ENCODE data around the gene PPA1. TPM values are rescaled to one million over a fixed set of nuclear protein-coding genes. Genes with fewer than 3 reads are reported as not detected.
"Not testable (repeated sequence)": the region's sequence is repeated elsewhere in the genome, so short reads cannot be mapped to it uniquely, and the experiment has no call there.

Gene PPA1
- total RNA-seq, 2 experiments from 2014 or later = 392 to 408 TPM

GRCh38 chr10:70183304-70183703, 49.9 kb downstream of the PPA1 start:
- no peak overlapping the region for H3K4me3 Mint-ChIP-seq
- H3K36me3 Mint-ChIP-seq (ENCODE audit: low read depth) = no peaks in the 10 kb centered on the region
- no peaks in the 10 kb centered on the region for H3K4me1 Mint-ChIP-seq (ENCODE audit: low read depth)
- intact Hi-C loops (cut with micrococcal nuclease) = no loop called here
- H3K9me3 Mint-ChIP-seq = peaks cover 3% of the 10 kb centered on the region
- H3K27ac Mint-ChIP-seq = no peak overlapping the region
- H3K27me3 Mint-ChIP-seq (ENCODE audit: low read depth) = no peaks in the 10 kb centered on the region
- DNase-seq = no peak
- CTCF ChIA-PET = no interaction called here

- H3K9me3 Mint-ChIP-seq; intact Hi-C loops (cut with micrococcal nuclease); CTCF ChIA-PET; H3K27me3 Mint-ChIP-seq (ENCODE audit: low read depth); H3K4me1 Mint-ChIP-seq (ENCODE audit: low read depth); H3K36me3 Mint-ChIP-seq (ENCODE audit: low read depth); H3K27ac Mint-ChIP-seq; H3K4me3 Mint-ChIP-seq; DNase-seq: not testable (repeated sequence)
Observed at GRCh38 chr10:70179209-70179608, 54.0 kb downstream of the PPA1 start.

- H3K27me3 Mint-ChIP-seq (ENCODE audit: low read depth) = no peaks in the 10 kb centered on the region
- intact Hi-C loops (cut with micrococcal nuclease) = no loop called here
- H3K27ac Mint-ChIP-seq = no peak overlapping the region
- H3K4me3 Mint-ChIP-seq = no peak overlapping the region
- DNase-seq = no peak
- peaks cover 13% of the 10 kb centered on the region for H3K4me1 Mint-ChIP-seq (ENCODE audit: low read depth)
- no peaks in the 10 kb centered on the region for H3K36me3 Mint-ChIP-seq (ENCODE audit: low read depth)
- CTCF ChIA-PET = interaction anchor here (0.6 to 1.4 kb wide), 4 partner anchors 15 to 519 kb away, joined by 3 to 6 read pairs (median 4); partner anchors contain the start of gene TYSND1
- peaks cover 3% of the 10 kb centered on the region for H3K9me3 Mint-ChIP-seq
Observed at GRCh38 chr10:70178139-70178725, 55.0 kb downstream of the PPA1 start.

GRCh38 chr10:70176441-70176840, 56.8 kb downstream of the PPA1 start:
- CTCF ChIA-PET = interaction anchor here (0.6 to 2.0 kb wide), 4 partner anchors 17 to 309 kb away, joined by 3 to 6 read pairs (median 4); partner anchors contain the start of gene TYSND1
- H3K4me1 Mint-ChIP-seq (ENCODE audit: low read depth) = peaks cover 24% of the 10 kb centered on the region
- peaks cover 3% of the 10 kb centered on the region for H3K9me3 Mint-ChIP-seq
- no peaks in the 10 kb centered on the region for H3K36me3 Mint-ChIP-seq (ENCODE audit: low read depth)
- no peaks in the 10 kb centered on the region for H3K27me3 Mint-ChIP-seq (ENCODE audit: low read depth)
- intact Hi-C loops (cut with micrococcal nuclease) = no loop called here
- no peak overlapping the region for H3K4me3 Mint-ChIP-seq
- no peak for DNase-seq
- no peak overlapping the region for H3K27ac Mint-ChIP-seq

DNA sequence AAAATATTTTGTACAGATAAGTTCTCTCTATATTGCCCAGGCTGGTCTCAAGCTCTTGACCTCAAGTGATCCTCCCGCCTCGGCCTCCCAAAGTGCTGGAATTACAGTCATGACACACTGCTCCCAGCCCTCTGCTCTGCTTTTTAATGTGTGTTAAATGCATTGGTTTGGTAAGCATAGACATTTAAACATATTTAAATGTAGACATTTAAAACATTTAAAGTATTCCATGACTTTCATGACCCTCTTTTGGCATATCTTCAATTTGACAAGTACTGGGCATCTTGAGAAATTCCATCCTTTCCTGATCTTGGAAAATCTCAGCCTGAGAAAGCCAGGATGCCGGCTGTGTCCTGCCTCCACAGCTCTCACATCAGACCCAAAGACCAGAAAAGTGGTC, 57.7 kb downstream of the PPA1 start:
- DNase-seq = no peak
- no peak overlapping the region for H3K4me3 Mint-ChIP-seq
- no peaks in the 10 kb centered on the region for H3K36me3 Mint-ChIP-seq (ENCODE audit: low read depth)
- intact Hi-C loops (cut with micrococcal nuclease) = no loop called here
- no peak overlapping the region for H3K27ac Mint-ChIP-seq
- peaks cover 28% of the 10 kb centered on the region for H3K4me1 Mint-ChIP-seq (ENCODE audit: low read depth)
- CTCF ChIA-PET = interaction anchor here (0.7 to 2.0 kb wide), 3 partner anchors 18 to 118 kb away, joined by 3 to 6 read pairs (median 4); partner anchors contain the start of gene TYSND1
- no peaks in the 10 kb centered on the region for H3K27me3 Mint-ChIP-seq (ENCODE audit: low read depth)
- peaks cover 3% of the 10 kb centered on the region for H3K9me3 Mint-ChIP-seq

GRCh38 chr10:70174058-70174741, 59.0 kb downstream of the PPA1 start:
- intact Hi-C loops (cut with micrococcal nuclease) = no loop called here
- H3K4me3 Mint-ChIP-seq = no peak overlapping the region
- H3K36me3 Mint-ChIP-seq (ENCODE audit: low read depth) = no peaks in the 10 kb centered on the region
- no peaks in the 10 kb centered on the region for H3K9me3 Mint-ChIP-seq
- H3K27ac Mint-ChIP-seq = peak overlapping the region; percentile 69
- peaks cover 30% of the 10 kb centered on the region for H3K4me1 Mint-ChIP-seq (ENCODE audit: low read depth)
- no peaks in the 10 kb centered on the region for H3K27me3 Mint-ChIP-seq (ENCODE audit: low read depth)
- CTCF ChIA-PET = interaction anchor here (1.3 to 2.0 kb wide), 2 partner anchors 28 to 58 kb away, joined by 4 to 6 read pairs; partner anchors contain the start of gene TYSND1
- DNase-seq = peak; percentile 72

GRCh38 chr10:70169649-70170364, 63.4 kb downstream of the PPA1 start:
- peak overlapping the region; percentile 87 for H3K4me3 Mint-ChIP-seq
- no peak for DNase-seq
- CTCF ChIA-PET = interaction anchor here (0.6 to 5.0 kb wide), 3 partner anchors 24 to 210 kb away, joined by 5 to 32 read pairs (median 5); partner anchors contain the start of gene TYSND1
- no peaks in the 10 kb centered on the region for H3K27me3 Mint-ChIP-seq (ENCODE audit: low read depth)
- H3K27ac Mint-ChIP-seq = peak overlapping the region; percentile 90
- intact Hi-C loops (cut with micrococcal nuclease) = loop anchor here (1.0 to 10.0 kb wide), 8 partner anchors 8 to 1915 kb away; partner anchors contain the start of genes LRRC20, PPA1, SPOCK2 and TYSND1
- H3K36me3 Mint-ChIP-seq (ENCODE audit: low read depth) = peaks cover 23% of the 10 kb centered on the region
- H3K9me3 Mint-ChIP-seq = no peaks in the 10 kb centered on the region
- H3K4me1 Mint-ChIP-seq (ENCODE audit: low read depth) = peaks cover 66% of the 10 kb centered on the region

- H3K27ac Mint-ChIP-seq = peak overlapping the region; percentile 90
- peak overlapping the region; percentile 87 for H3K4me3 Mint-ChIP-seq
- H3K4me1 Mint-ChIP-seq (ENCODE audit: low read depth) = peaks cover 65% of the 10 kb centered on the region
- intact Hi-C loops (cut with micrococcal nuclease) = loop anchor here (10.0 kb wide), 2 partner anchors 656 to 1916 kb away; partner anchors contain the start of gene SPOCK2
- H3K27me3 Mint-ChIP-seq (ENCODE audit: low read depth) = no peaks in the 10 kb centered on the region
- peaks cover 23% of the 10 kb centered on the region for H3K36me3 Mint-ChIP-seq (ENCODE audit: low read depth)
- H3K9me3 Mint-ChIP-seq = no peaks in the 10 kb centered on the region
- CTCF ChIA-PET = interaction anchor here (1.1 to 5.0 kb wide), 4 partner anchors 11 to 63 kb away, joined by 3 to 32 read pairs (median 4); partner anchors contain the start of gene TYSND1
- no peak for DNase-seq
Observed at GRCh38 chr10:70169011-70169410, 64.2 kb downstream of the PPA1 start.

DNA sequence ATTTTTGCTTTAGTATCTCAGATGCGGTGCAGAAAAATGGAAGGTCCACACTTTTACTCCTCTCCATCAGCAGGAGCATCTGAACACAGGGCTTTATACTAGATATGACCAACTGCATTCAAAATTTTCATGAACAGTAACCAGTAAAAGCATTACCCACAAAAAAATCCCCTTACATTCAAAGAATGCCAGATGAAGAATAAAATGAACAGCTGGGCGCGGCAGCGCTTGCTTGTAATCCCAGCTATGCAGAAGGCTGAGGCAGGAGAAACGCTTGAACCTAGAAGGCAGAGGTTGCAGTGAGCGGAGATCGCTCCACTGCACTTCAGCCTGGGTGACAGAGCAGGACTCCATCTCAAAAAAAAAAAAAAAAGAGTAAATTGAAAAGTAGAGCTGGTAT, 66.0 kb downstream of the PPA1 start:
- intact Hi-C loops (cut with micrococcal nuclease) = loop anchor here (10.0 kb wide), 2 partner anchors 658 to 1918 kb away; partner anchors contain the start of gene SPOCK2
- peak; percentile 50 for DNase-seq
- Mint-ChIP-seq H3K27ac (peak overlapping the region; percentile 33), H3K9me3 (no peaks in the 10 kb centered on the region), H3K4me3 (no peak overlapping the region), H3K4me1 (ENCODE audit: low read depth) (peaks cover 72% of the 10 kb centered on the region), H3K27me3 (ENCODE audit: low read depth) (no peaks in the 10 kb centered on the region), H3K36me3 (ENCODE audit: low read depth) (peaks cover 28% of the 10 kb centered on the region)
- CTCF ChIA-PET = interaction anchor here (0.7 to 5.0 kb wide), 6 partner anchors 13 to 1828 kb away, joined by 3 to 32 read pairs (median 4); partner anchors contain the start of gene TYSND1

DNA sequence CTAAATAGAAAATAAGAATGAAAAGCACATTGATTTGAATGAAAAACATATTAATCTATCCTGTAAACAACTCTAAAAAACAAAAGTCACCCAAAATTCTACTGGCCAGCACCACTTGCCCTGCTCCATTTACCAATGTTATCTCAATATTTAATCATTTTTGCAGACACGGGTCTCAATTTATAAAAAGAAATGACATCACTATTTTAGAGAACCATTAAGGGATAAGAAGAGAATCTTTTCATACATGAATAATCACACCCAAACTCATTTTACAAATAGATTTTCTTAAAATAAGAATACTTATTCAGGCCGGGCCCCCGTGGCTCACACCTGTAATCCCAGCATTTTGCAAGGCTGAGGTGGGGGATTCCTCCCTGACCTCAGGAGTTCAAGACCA, 66.8 kb downstream of the PPA1 start:
- intact Hi-C loops (cut with micrococcal nuclease) = loop anchor here (10.0 kb wide), 2 partner anchors 658 to 1918 kb away; partner anchors contain the start of gene SPOCK2
- peaks cover 73% of the 10 kb centered on the region for H3K4me1 Mint-ChIP-seq (ENCODE audit: low read depth)
- peak overlapping the region; percentile 63 for H3K27ac Mint-ChIP-seq
- no peak overlapping the region for H3K4me3 Mint-ChIP-seq
- peaks cover 35% of the 10 kb centered on the region for H3K36me3 Mint-ChIP-seq (ENCODE audit: low read depth)
- H3K27me3 Mint-ChIP-seq (ENCODE audit: low read depth) = no peaks in the 10 kb centered on the region
- CTCF ChIA-PET = interaction anchor here (0.8 to 2.3 kb wide), 3 partner anchors 17 to 223 kb away, joined by 3 to 8 read pairs (median 5); no protein-coding TSS in a partner anchor
- no peaks in the 10 kb centered on the region for H3K9me3 Mint-ChIP-seq
- DNase-seq = no peak

GRCh38 chr10:70164163-70164562, 69.1 kb downstream of the PPA1 start:
- Mint-ChIP-seq H3K4me3 (peak overlapping the region; percentile 49), H3K4me1 (ENCODE audit: low read depth) (peaks cover 78% of the 10 kb centered on the region), H3K36me3 (ENCODE audit: low read depth) (peaks cover 46% of the 10 kb centered on the region), H3K27ac (peak overlapping the region; percentile 95), H3K9me3 (no peaks in the 10 kb centered on the region), H3K27me3 (ENCODE audit: low read depth) (no peaks in the 10 kb centered on the region)
- intact Hi-C loops (cut with micrococcal nuclease) = loop anchor here (5.0 to 10.0 kb wide), 4 partner anchors 38 to 1921 kb away; partner anchors contain the start of genes EIF4EBP2 and SPOCK2
- DNase-seq = no peak
- CTCF ChIA-PET = no interaction called here
